ENCODE measurements around the gene CELSR3.
A peak's percentile ranks its signal among the peaks of the same experiment; 100 is the strongest.

CELSR3 gene

GRCh38 chr3:48633743-48634142 is 28.9 kb downstream of the CELSR3 start:
- no peaks in the 10 kb centered on the region for H3K27me3 Mint-ChIP-seq (ENCODE audit: low read depth)
- peak overlapping the region; percentile 61 to 88 (median 88) for H3K4me3 Mint-ChIP-seq
- peaks cover 12% of the 10 kb centered on the region for H3K36me3 Mint-ChIP-seq (ENCODE audit: low read depth)
- no peak for TF ChIP-seq CTCF (IDR thresholded peaks at IDR 0.05; ENCODE audit: unreplicated experiment in 3 of 3)
- no peak overlapping the region for H3K27ac Mint-ChIP-seq
- peaks cover 16% of the 10 kb centered on the region for H3K4me1 Mint-ChIP-seq
- H3K9me3 Mint-ChIP-seq: no peaks in the 10 kb centered on the region

- H3K27ac Mint-ChIP-seq: no peak overlapping the region
- peaks cover 12% of the 10 kb centered on the region for H3K36me3 Mint-ChIP-seq (ENCODE audit: low read depth)
- no peaks in the 10 kb centered on the region for H3K9me3 Mint-ChIP-seq
- peak overlapping the region; percentile 63 to 88 (median 72) for H3K4me3 Mint-ChIP-seq
- no peaks in the 10 kb centered on the region for H3K27me3 Mint-ChIP-seq (ENCODE audit: low read depth)
- H3K4me1 Mint-ChIP-seq: peaks cover 16% of the 10 kb centered on the region
- no peak for TF ChIP-seq CTCF (IDR thresholded peaks at IDR 0.05; ENCODE audit: unreplicated experiment in 3 of 3)
Measured at GRCh38 chr3:48633256-48633655, 29.4 kb downstream of the CELSR3 start.

- Mint-ChIP-seq H3K27me3 (ENCODE audit: low read depth) (no peaks in the 10 kb centered on the region), H3K4me1 (peaks cover 10% of the 10 kb centered on the region), H3K4me3 (peak overlapping the region in 1 of 3 experiments; percentile 47), H3K27ac (no peak overlapping the region), H3K9me3 (no peaks in the 10 kb centered on the region), H3K36me3 (ENCODE audit: low read depth) (peaks cover 21% of the 10 kb centered on the region)
- TF ChIP-seq CTCF (IDR thresholded peaks at IDR 0.05; ENCODE audit: unreplicated experiment in 3 of 3): no peak
Measured at GRCh38 chr3:48631516-48632448, 30.9 kb downstream of the CELSR3 start.

GRCh38 chr3:48630833-48631232 is 31.9 kb downstream of the CELSR3 start:
- peaks cover under 1% of the 10 kb centered on the region for H3K4me1 Mint-ChIP-seq
- TF ChIP-seq CTCF (IDR thresholded peaks at IDR 0.05; ENCODE audit: unreplicated experiment in 3 of 3): no peak
- H3K4me3 Mint-ChIP-seq: no peak overlapping the region
- peaks cover 23% of the 10 kb centered on the region for H3K36me3 Mint-ChIP-seq (ENCODE audit: low read depth)
- H3K27me3 Mint-ChIP-seq (ENCODE audit: low read depth): no peaks in the 10 kb centered on the region
- no peaks in the 10 kb centered on the region for H3K9me3 Mint-ChIP-seq
- H3K27ac Mint-ChIP-seq: no peak overlapping the region

- no peaks in the 10 kb centered on the region for H3K4me1 Mint-ChIP-seq
- H3K36me3 Mint-ChIP-seq (ENCODE audit: low read depth): peaks cover 23% of the 10 kb centered on the region
- H3K4me3 Mint-ChIP-seq: no peak overlapping the region
- no peak for TF ChIP-seq CTCF (IDR thresholded peaks at IDR 0.05; ENCODE audit: unreplicated experiment in 3 of 3)
- H3K27ac Mint-ChIP-seq: no peak overlapping the region
- no peaks in the 10 kb centered on the region for H3K27me3 Mint-ChIP-seq (ENCODE audit: low read depth)
- no peaks in the 10 kb centered on the region for H3K9me3 Mint-ChIP-seq
Measured at GRCh38 chr3:48630407-48630806, 32.3 kb downstream of the CELSR3 start.

- TF ChIP-seq CTCF (IDR thresholded peaks at IDR 0.05; ENCODE audit: unreplicated experiment in 3 of 3): no peak
- Mint-ChIP-seq H3K27me3 (ENCODE audit: low read depth) (no peaks in the 10 kb centered on the region), H3K4me3 (no peak overlapping the region), H3K27ac (no peak overlapping the region), H3K9me3 (no peaks in the 10 kb centered on the region), H3K36me3 (ENCODE audit: low read depth) (peaks cover 24% of the 10 kb centered on the region), H3K4me1 (no peaks in the 10 kb centered on the region)
Measured at GRCh38 chr3:48629894-48630293, 32.8 kb downstream of the CELSR3 start.

Data from nephron (organoid).